Body of pancreas (tissue), 4 donors: ENCODE measurements around the gene MYLK. TPM values are rescaled to one million over a fixed set of nuclear protein-coding genes. Genes with fewer than 3 reads are reported as not detected.

ENCODE experiments used
- ATAC-seq: fragments of 150-250 bp; one replicate; pipeline ENCODE4 v1.9.1; 2016
- DNase-seq, 4 donors: peaks; one replicate each; pipeline ENCODE4 v3.0.0-alpha.2; 2019
- H3K27ac ChIP-seq, 4 donors: fragments of 200-600 bp; sonication (generic); 1 replicate in 3 of 4; 2 replicates in 1 of 4; pipeline versions ENCODE4 v1.5.1 to v1.6.1; 2016 to 2019; ENCODE audit warnings: mild to moderate bottlenecking in 1 of 4, mixed read lengths in 1 of 4, moderate library complexity in 1 of 4
- H3K27me3 ChIP-seq, 2 donors: fragments of 200-600 bp; sonication (generic); one replicate each; pipeline ENCODE4 v1.6.0; 2016; ENCODE audit warnings: mild to moderate bottlenecking in 1 of 2
- H3K36me3 ChIP-seq, 2 donors: fragments of 200-600 bp; sonication (generic); replicated peaks in 1 of 2; 2 replicates each; pipeline ENCODE4 v1.5.1; 2016; ENCODE audit warnings: low read depth in 2 of 2; ENCODE audit not compliant: insufficient read depth in 1 of 2
- H3K4me1 ChIP-seq: fragments of 200-600 bp; sonication (generic); one replicate; pipeline ENCODE4 v1.6.0; 2016
- H3K4me3 ChIP-seq, 2 donors: fragments of 200-600 bp; sonication (generic); 1 replicate in 1 of 2; 2 replicates in 1 of 2; pipeline ENCODE4 v1.5.1; 2016 to 2019
- H3K9me3 ChIP-seq, 3 donors: fragments of 200-600 bp; sonication (generic); 1 replicate in 2 of 3; 2 replicates in 1 of 3; pipeline ENCODE4 v1.5.1; 2016
- CTCF ChIP-seq, 7 experiments: fragments of 450-650 bp in 4 of 7; fragments of 200-600 bp in 3 of 7; sonication (generic) in 3 of 7; IDR thresholded peaks; one replicate each; pipeline ENCODE4 v1.5.1; 2016 to 2019; ENCODE audit warnings: antibody characterized with exemption in 7 of 7
- POLR2A ChIP-seq, 3 donors: fragments of 450-650 bp; IDR thresholded peaks; one replicate each; pipeline ENCODE4 v1.6.1; 2016; ENCODE audit warnings: antibody characterized with exemption in 3 of 3, mild to moderate bottlenecking in 2 of 3
- WGBS, 2 donors: methylation state at CpG; one replicate each; pipeline ENCODE4 v1.1.5; 2017; 5-methylcytosine and 5-hydroxymethylcytosine counted together
- intact Hi-C: fragments of 100-400 bp; cut with DNase I; formaldehyde crosslinking; loops from one replicate; pipeline ENCODE4 v1.15.1; 2023
- total RNA-seq, 2 donors: library from RNA; depleted of rRNA; stranded (reverse); fragments of >200 nt; gene quantifications; one replicate each; pipeline ENCODE4 v1.1.0, GENCODE V29; 2016

MYLK gene
- total RNA-seq, 2 donors from 2014 or later: 7.6 to 36.6 TPM

- 77 to 79% methylated on average over 1 of the region's 1 CpG for WGBS, 2 donors
- intact Hi-C loops: no loop called here
- no peaks in the 10 kb centered on the region for H3K27me3 ChIP-seq
- no peak for TF ChIP-seq CTCF (IDR thresholded peaks at IDR 0.05)
- TF ChIP-seq POLR2A (IDR thresholded peaks at IDR 0.05): no peak
- no peak for ATAC-seq
- H3K4me1 ChIP-seq: peaks cover 25% of the 10 kb centered on the region
- H3K4me3 ChIP-seq: no peak overlapping the region
- no peaks in the 10 kb centered on the region for H3K36me3 ChIP-seq
- no peak for DNase-seq
- H3K27ac ChIP-seq: no peak overlapping the region
- no peaks in the 10 kb centered on the region for H3K9me3 ChIP-seq
Observed at GRCh38 chr3:123760817-123761216, 123.3 kb downstream of the MYLK start.

- Histone ChIP-seq H3K4me3 (no peak overlapping the region), H3K9me3 (no peaks in the 10 kb centered on the region), H3K27ac (no peak overlapping the region), H3K4me1 (peaks cover 32% of the 10 kb centered on the region), H3K36me3 (no peaks in the 10 kb centered on the region), H3K27me3 (no peaks in the 10 kb centered on the region)
- ATAC-seq: no peak
- TF ChIP-seq POLR2A (IDR thresholded peaks at IDR 0.05): no peak
- no peak for TF ChIP-seq CTCF (IDR thresholded peaks at IDR 0.05)
- DNase-seq: no peak
- intact Hi-C loops: no loop called here
- WGBS, 2 donors: 94 to 95% methylated on average over 4 of the region's 4 CpGs
Observed at GRCh38 chr3:123759871-123760270, 124.3 kb downstream of the MYLK start.

GRCh38 chr3:123759311-123759710, 124.8 kb downstream of the MYLK start:
- no peaks in the 10 kb centered on the region for H3K36me3 ChIP-seq
- WGBS, 2 donors: 46 to 65% methylated on average over 3 of the region's 3 CpGs
- H3K27ac ChIP-seq: no peak overlapping the region
- H3K27me3 ChIP-seq: no peaks in the 10 kb centered on the region
- no peak for DNase-seq
- intact Hi-C loops: no loop called here
- H3K4me3 ChIP-seq: no peak overlapping the region
- TF ChIP-seq POLR2A (IDR thresholded peaks at IDR 0.05) (no peak), CTCF (IDR thresholded peaks at IDR 0.05) (no peak)
- ATAC-seq: no peak
- H3K4me1 ChIP-seq: peaks cover 38% of the 10 kb centered on the region
- H3K9me3 ChIP-seq: no peaks in the 10 kb centered on the region

GRCh38 chr3:123758081-123758564, 126.0 kb downstream of the MYLK start:
- Histone ChIP-seq H3K4me3 (no peak overlapping the region), H3K9me3 (no peaks in the 10 kb centered on the region), H3K36me3 (no peaks in the 10 kb centered on the region), H3K27me3 (no peaks in the 10 kb centered on the region), H3K4me1 (peaks cover 42% of the 10 kb centered on the region), H3K27ac (peak overlapping the region in 2 of 4 donors; percentile 70 to 76)
- intact Hi-C loops: no loop called here
- peak in 3 of 4 donors; percentile 31 to 39 (median 32) for DNase-seq
- TF ChIP-seq CTCF (IDR thresholded peaks at IDR 0.05): no peak
- TF ChIP-seq POLR2A (IDR thresholded peaks at IDR 0.05): no peak
- no peak for ATAC-seq
- WGBS, 2 donors: 29 to 30% methylated on average over 2 of the region's 2 CpGs

DNA sequence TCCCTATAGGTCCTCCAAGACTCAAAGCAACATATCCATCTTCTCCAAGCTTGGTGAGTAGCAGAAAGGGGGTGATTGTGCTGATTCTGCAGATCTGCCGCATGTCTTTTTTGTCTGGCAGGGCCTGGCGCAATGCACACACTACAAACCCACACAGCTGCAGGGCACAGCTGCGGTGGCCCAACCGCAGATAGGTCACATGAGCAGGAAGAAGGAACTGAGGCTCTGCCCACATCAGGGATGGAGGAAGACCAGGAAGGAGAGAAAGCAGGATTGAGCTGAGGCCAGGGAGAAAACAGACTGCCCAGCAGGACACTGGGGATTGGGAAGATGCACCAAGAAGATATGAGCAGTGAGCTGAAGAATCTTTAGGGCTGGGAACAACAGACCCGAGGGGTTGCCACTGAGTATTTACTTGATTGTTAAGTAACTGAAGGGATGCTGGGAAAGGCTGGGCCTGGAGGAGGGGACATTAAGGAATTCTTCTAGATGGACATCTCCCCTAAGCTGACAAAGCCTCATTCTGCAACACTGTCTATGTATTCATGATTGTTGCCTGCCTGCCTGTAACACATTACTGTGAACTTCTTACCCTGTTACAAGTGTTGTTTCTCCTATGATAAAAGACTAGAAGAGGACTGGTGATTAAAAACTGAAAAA, 126.7 kb downstream of the MYLK start:
- intact Hi-C loops: no loop called here
- Histone ChIP-seq H3K9me3 (no peaks in the 10 kb centered on the region), H3K27me3 (no peaks in the 10 kb centered on the region), H3K4me3 (no peak overlapping the region), H3K36me3 (no peaks in the 10 kb centered on the region), H3K4me1 (peaks cover 42% of the 10 kb centered on the region), H3K27ac (peak overlapping the region in 2 of 4 donors; percentile 70 to 76)
- WGBS, 2 donors: 61 to 77% methylated on average over 5 of the region's 5 CpGs
- ATAC-seq: no peak
- peak in 2 of 4 donors; percentile 29 to 67 for DNase-seq
- no peak for TF ChIP-seq POLR2A (IDR thresholded peaks at IDR 0.05)
- no peak for TF ChIP-seq CTCF (IDR thresholded peaks at IDR 0.05)
